Stimulated activated CD8-positive, alpha-beta memory T cell treated with anti-CD3 and anti-CD28 coated beads, Interleukin-7, amount 100 ng/mL, for 1 hour (primary cell): ENCODE measurements around the gene LUC7L.
"Not testable (repeated sequence)": the region's sequence is repeated elsewhere in the genome, so short reads cannot be mapped to it uniquely, and the experiment has no call there.

Experiments used
- DNase-seq, 2 donors: peaks; one replicate each; pipeline ENCODE4 v3.0.0-alpha.2; 2020; ENCODE audit warnings: low read depth in 2 of 2

LUC7L gene

DNA sequence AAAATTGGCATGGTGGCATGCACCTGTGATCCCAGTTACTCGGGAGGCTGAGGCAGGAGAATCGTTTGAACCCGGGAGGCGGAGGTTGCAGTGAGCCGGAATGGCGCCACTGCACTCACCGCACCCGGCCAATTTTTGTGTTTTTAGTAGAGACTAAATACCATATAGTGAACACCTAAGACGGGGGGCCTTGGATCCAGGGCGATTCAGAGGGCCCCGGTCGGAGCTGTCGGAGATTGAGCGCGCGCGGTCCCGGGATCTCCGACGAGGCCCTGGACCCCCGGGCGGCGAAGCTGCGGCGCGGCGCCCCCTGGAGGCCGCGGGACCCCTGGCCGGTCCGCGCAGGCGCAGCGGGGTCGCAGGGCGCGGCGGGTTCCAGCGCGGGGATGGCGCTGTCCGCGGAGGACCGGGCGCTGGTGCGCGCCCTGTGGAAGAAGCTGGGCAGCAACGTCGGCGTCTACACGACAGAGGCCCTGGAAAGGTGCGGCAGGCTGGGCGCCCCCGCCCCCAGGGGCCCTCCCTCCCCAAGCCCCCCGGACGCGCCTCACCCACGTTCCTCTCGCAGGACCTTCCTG, 49.1 kb downstream of the LUC7L start, which contains the start of gene HBQ1:
TSS of gene HBQ1 (plus strand) at position 359 of the 575 bp plus-strand sequence. CDS start at position 387, 28 bp downstream.
- no peak for DNase-seq

DNA sequence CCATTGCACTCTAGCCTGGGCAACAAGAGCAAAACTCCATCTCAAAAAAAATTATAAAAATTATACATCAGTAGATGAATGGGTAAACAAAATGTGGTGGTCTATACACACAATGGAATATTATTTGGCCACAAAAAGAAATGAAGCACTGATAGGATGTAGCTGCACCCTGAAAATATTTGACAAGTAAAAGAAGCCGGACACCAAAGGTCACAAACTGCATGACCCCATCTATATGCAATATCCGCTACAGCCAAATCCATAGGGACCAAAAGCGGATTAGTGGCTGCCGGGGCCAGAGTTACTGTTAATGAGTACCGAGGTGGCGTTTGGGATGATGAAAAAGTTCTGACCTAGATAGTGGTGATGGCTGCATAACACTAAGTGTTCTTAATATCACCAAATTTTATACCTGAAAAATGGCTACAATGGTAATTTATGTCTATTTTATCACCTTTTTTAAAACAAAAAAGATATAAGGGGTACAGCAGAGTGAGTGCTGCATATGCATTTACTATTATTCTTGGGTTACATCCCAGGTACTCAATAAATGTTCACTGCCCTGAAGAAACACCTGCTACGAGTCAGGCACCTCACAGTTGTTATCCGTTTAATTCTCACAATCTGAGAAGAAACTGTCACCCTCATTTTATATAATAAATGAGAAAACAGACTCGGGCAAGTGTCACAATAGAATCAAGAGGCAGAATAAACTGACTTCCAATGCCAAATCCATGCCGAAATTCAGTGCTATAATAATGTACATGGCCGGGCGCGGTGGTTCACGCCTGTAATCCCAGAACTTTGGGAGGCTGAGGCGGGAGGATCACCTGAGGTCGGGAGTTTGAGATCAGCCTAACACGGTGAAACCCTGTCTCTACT, 49.8 kb downstream of the LUC7L start:
- no peak for DNase-seq

DNA sequence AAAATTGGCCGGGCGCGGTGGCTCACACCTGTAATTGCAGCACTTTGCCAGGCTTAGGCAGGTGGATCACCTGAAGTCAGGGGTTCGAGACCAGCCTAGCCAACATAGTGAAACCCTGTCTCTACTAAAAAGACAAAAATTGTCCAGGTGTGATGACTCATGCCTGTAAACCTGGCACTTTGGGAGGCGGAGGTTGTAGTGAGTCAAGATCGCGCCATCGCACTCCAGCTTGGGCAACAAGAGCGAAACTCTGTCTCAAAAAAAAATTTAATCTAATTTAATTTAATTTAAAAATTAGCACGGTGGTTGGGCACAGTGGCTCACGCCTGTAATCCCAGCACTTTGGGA, 50.6 kb downstream of the LUC7L start:
- no peak for DNase-seq

GRCh38 chr16:177981-178667, 51.1 kb downstream of the LUC7L start:
- DNase-seq = no peak

DNA sequence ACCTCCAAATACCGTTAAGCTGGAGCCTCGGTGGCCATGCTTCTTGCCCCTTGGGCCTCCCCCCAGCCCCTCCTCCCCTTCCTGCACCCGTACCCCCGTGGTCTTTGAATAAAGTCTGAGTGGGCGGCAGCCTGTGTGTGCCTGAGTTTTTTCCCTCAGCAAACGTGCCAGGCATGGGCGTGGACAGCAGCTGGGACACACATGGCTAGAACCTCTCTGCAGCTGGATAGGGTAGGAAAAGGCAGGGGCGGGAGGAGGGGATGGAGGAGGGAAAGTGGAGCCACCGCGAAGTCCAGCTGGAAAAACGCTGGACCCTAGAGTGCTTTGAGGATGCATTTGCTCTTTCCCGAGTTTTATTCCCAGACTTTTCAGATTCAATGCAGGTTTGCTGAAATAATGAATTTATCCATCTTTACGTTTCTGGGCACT, 51.8 kb downstream of the LUC7L start:
- no peak for DNase-seq

DNA sequence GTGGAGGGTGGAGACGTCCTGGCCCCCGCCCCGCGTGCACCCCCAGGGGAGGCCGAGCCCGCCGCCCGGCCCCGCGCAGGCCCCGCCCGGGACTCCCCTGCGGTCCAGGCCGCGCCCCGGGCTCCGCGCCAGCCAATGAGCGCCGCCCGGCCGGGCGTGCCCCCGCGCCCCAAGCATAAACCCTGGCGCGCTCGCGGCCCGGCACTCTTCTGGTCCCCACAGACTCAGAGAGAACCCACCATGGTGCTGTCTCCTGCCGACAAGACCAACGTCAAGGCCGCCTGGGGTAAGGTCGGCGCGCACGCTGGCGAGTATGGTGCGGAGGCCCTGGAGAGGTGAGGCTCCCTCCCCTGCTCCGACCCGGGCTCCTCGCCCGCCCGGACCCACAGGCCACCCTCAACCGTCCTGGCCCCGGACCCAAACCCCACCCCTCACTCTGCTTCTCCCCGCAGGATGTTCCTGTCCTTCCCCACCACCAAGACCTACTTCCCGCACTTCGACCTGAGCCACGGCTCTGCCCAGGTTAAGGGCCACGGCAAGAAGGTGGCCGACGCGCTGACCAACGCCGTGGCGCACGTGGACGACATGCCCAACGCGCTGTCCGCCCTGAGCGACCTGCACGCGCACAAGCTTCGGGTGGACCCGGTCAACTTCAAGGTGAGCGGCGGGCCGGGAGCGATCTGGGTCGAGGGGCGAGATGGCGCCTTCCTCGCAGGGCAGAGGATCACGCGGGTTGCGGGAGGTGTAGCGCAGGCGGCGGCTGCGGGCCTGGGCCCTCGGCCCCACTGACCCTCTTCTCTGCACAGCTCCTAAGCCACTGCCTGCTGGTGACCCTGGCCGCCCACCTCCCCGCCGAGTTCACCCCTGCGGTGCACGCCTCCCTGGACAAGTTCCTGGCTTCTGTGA, 52.5 kb downstream of the LUC7L start, which contains the start of gene HBA1:
TSS of gene HBA1 (plus strand) at position 204 of the 906 bp plus-strand sequence. CDS start at position 241, 37 bp downstream.
- not testable (repeated sequence) for DNase-seq

GRCh38 chr16:176006-176405, 53.2 kb downstream of the LUC7L start:
- not testable (repeated sequence) for DNase-seq

GRCh38 chr16:175011-175949, 54.0 kb downstream of the LUC7L start:
- DNase-seq = no peak

GRCh38 chr16:173928-174769, 55.1 kb downstream of the LUC7L start:
- not testable (repeated sequence) for DNase-seq

DNA sequence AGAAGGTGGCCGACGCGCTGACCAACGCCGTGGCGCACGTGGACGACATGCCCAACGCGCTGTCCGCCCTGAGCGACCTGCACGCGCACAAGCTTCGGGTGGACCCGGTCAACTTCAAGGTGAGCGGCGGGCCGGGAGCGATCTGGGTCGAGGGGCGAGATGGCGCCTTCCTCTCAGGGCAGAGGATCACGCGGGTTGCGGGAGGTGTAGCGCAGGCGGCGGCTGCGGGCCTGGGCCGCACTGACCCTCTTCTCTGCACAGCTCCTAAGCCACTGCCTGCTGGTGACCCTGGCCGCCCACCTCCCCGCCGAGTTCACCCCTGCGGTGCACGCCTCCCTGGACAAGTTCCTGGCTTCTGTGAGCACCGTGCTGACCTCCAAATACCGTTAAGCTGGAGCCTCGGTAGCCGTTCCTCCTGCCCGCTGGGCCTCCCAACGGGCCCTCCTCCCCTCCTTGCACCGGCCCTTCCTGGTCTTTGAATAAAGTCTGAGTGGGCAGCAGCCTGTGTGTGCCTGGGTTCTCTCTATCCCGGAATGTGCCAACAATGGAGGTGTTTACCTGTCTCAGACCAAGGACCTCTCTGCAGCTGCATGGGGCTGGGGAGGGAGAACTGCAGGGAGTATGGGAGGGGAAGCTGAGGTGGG, 55.9 kb downstream of the LUC7L start:
- not testable (repeated sequence) for DNase-seq

DNA sequence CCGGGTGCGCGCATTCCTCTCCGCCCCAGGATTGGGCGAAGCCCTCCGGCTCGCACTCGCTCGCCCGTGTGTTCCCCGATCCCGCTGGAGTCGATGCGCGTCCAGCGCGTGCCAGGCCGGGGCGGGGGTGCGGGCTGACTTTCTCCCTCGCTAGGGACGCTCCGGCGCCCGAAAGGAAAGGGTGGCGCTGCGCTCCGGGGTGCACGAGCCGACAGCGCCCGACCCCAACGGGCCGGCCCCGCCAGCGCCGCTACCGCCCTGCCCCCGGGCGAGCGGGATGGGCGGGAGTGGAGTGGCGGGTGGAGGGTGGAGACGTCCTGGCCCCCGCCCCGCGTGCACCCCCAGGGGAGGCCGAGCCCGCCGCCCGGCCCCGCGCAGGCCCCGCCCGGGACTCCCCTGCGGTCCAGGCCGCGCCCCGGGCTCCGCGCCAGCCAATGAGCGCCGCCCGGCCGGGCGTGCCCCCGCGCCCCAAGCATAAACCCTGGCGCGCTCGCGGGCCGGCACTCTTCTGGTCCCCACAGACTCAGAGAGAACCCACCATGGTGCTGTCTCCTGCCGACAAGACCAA, 56.8 kb downstream of the LUC7L start, which contains the start of gene HBA2:
TSS of gene HBA2 (plus strand) at position 503 of the 568 bp plus-strand sequence. CDS start at position 540, 37 bp downstream.
- not testable (repeated sequence) for DNase-seq

DNA sequence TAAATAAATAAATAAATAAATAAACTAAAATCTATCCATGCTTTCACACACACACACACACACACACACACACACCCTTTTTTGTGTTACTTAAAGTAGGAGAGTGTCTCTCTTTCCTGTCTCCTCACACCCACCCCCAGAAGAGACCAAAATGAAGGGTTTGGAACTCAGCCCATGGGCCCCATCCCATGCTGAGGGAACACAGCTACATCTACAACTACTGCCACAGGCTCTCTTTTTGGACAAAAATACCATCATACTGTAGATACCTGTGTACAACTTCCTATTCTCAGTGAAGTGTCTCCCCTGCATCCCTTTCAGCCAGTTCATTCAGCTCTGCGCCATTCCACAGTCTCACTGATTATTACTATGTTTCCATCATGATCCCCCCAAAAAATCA, 58.5 kb downstream of the LUC7L start:
- no peak for DNase-seq

GRCh38 chr16:170088-170507, 59.2 kb downstream of the LUC7L start:
- not testable (repeated sequence) for DNase-seq

GRCh38 chr16:169014-169413, 60.2 kb downstream of the LUC7L start:
- DNase-seq = no peak

GRCh38 chr16:168424-168823, 60.8 kb downstream of the LUC7L start:
- no peak for DNase-seq

DNA sequence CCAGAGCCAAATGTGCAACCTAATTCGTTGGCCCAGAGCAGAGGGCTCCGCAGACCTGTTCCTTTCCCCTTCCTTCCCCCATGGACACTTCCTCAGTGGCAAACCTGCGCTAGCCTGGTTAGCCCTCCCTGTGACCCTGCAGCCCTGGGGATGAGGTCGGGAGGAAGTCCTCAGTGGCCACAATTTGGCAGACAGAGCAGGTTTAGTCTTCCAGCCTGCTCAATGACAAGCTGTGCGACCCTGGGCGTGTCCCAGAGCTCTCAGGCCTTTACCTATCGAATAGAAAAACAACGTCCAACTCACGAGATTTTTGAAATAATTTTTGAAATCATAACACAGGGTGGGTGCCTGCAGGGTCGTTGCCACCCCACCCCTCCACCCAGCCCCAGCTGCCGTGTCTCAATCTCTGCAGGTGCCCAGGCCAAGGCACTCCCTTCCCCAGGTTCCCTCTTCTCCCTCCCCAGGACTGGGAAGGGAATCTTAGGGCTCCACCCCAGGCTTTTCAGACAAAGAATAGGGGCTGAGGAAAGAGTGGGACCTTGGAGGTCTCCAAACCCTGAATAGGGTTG, 62.0 kb downstream of the LUC7L start:
- DNase-seq = no peak

- DNase-seq = no peak
Observed at GRCh38 chr16:166375-167121, 62.7 kb downstream of the LUC7L start.
